Measurements from ENCODE around the gene PIP5K1B. TPM values are rescaled to one million over a fixed set of nuclear protein-coding genes. Genes with fewer than 3 reads are reported as not detected.

Gene PIP5K1B
- total and polyA plus RNA-seq, 2 experiments from 2014 or later = 3.7 to 10.2 TPM

- Histone ChIP-seq H3K36me3 (replicated peaks; ENCODE audit: insufficient read depth, low read depth) (no peaks in the 10 kb centered on the region), H3K79me2 (no peaks in the 10 kb centered on the region), H4K20me1 (ENCODE audit: insufficient read depth, poor library complexity, severe bottlenecking) (no peaks in the 10 kb centered on the region), H3K4me3 (no peak overlapping the region), H3K4me1 (ENCODE audit: insufficient read depth) (peaks cover 12% of the 10 kb centered on the region), H3K27me3 (no peaks in the 10 kb centered on the region), H2AFZ (no peak overlapping the region), H3K9me2 (replicated peaks; ENCODE audit: insufficient read depth) (no peaks in the 10 kb centered on the region), H3K4me2 (no peak overlapping the region), H3K9me3 (ENCODE audit: low read depth) (no peaks in the 10 kb centered on the region), H3K27ac (peak overlapping the region; percentile 81)
- TF ChIP-seq EZH2 (IDR thresholded peaks at IDR 0.05; ENCODE audit: borderline replicate concordance) = no peak
- no peak for TF ChIP-seq EZH2phosphoT487 (IDR thresholded peaks at IDR 0.05; ENCODE audit: low read depth, severe bottlenecking, unreplicated experiment)
- TF ChIP-seq CTCF (IDR thresholded peaks at IDR 0.05; ENCODE audit: poor library complexity) = no peak
- 65% methylated on average over 2 of the region's 2 CpGs for WGBS (ENCODE audit: low lambda C conversion rate, missing lambda C conversion rate)
- no peak for DNase-seq (ENCODE audit: low spot score)
Measured at GRCh38 chr9:68795411-68795810, 90.4 kb downstream of the PIP5K1B start.

GRCh38 chr9:68797116-68797515, 92.1 kb downstream of the PIP5K1B start:
- H3K36me3 ChIP-seq (replicated peaks; ENCODE audit: insufficient read depth, low read depth) = no peaks in the 10 kb centered on the region
- H3K27me3 ChIP-seq = no peaks in the 10 kb centered on the region
- TF ChIP-seq CTCF (IDR thresholded peaks at IDR 0.05; ENCODE audit: poor library complexity) (no peak), EZH2 (IDR thresholded peaks at IDR 0.05; ENCODE audit: borderline replicate concordance) (no peak), EZH2phosphoT487 (IDR thresholded peaks at IDR 0.05; ENCODE audit: low read depth, severe bottlenecking, unreplicated experiment) (no peak)
- peaks cover 12% of the 10 kb centered on the region for H3K4me1 ChIP-seq (ENCODE audit: insufficient read depth)
- H3K27ac ChIP-seq = no peak overlapping the region
- H3K9me2 ChIP-seq (replicated peaks; ENCODE audit: insufficient read depth) = no peaks in the 10 kb centered on the region
- WGBS (ENCODE audit: low lambda C conversion rate, missing lambda C conversion rate) = 89% methylated on average over 3 of the region's 3 CpGs
- no peak overlapping the region for H3K4me3 ChIP-seq
- no peaks in the 10 kb centered on the region for H3K9me3 ChIP-seq (ENCODE audit: low read depth)
- no peak overlapping the region for H3K4me2 ChIP-seq
- no peak for DNase-seq (ENCODE audit: low spot score)
- H4K20me1 ChIP-seq (ENCODE audit: insufficient read depth, poor library complexity, severe bottlenecking) = no peaks in the 10 kb centered on the region
- no peaks in the 10 kb centered on the region for H3K79me2 ChIP-seq
- H2AFZ ChIP-seq = no peak overlapping the region

GRCh38 chr9:68798423-68798822, 93.4 kb downstream of the PIP5K1B start:
- H2AFZ ChIP-seq = no peak overlapping the region
- no peaks in the 10 kb centered on the region for H3K36me3 ChIP-seq (replicated peaks; ENCODE audit: insufficient read depth, low read depth)
- H3K79me2 ChIP-seq = no peaks in the 10 kb centered on the region
- no peaks in the 10 kb centered on the region for H4K20me1 ChIP-seq (ENCODE audit: insufficient read depth, poor library complexity, severe bottlenecking)
- H3K4me3 ChIP-seq = no peak overlapping the region
- no peaks in the 10 kb centered on the region for H3K9me2 ChIP-seq (replicated peaks; ENCODE audit: insufficient read depth)
- H3K27me3 ChIP-seq = no peaks in the 10 kb centered on the region
- H3K4me2 ChIP-seq = no peak overlapping the region
- H3K27ac ChIP-seq = no peak overlapping the region
- no peak for DNase-seq (ENCODE audit: low spot score)
- no peaks in the 10 kb centered on the region for H3K9me3 ChIP-seq (ENCODE audit: low read depth)
- WGBS (ENCODE audit: low lambda C conversion rate, missing lambda C conversion rate) = 59% methylated on average over 1 of the region's 1 CpG
- peaks cover 12% of the 10 kb centered on the region for H3K4me1 ChIP-seq (ENCODE audit: insufficient read depth)
- TF ChIP-seq CTCF (IDR thresholded peaks at IDR 0.05; ENCODE audit: poor library complexity) (no peak), EZH2 (IDR thresholded peaks at IDR 0.05; ENCODE audit: borderline replicate concordance) (no peak), EZH2phosphoT487 (IDR thresholded peaks at IDR 0.05; ENCODE audit: low read depth, severe bottlenecking, unreplicated experiment) (no peak)

GRCh38 chr9:68800836-68801235, 95.8 kb downstream of the PIP5K1B start:
- Histone ChIP-seq H3K27ac (no peak overlapping the region), H3K4me2 (no peak overlapping the region), H3K79me2 (no peaks in the 10 kb centered on the region), H3K36me3 (replicated peaks; ENCODE audit: insufficient read depth, low read depth) (no peaks in the 10 kb centered on the region), H4K20me1 (ENCODE audit: insufficient read depth, poor library complexity, severe bottlenecking) (no peaks in the 10 kb centered on the region), H3K9me3 (ENCODE audit: low read depth) (no peaks in the 10 kb centered on the region), H2AFZ (no peak overlapping the region), H3K4me3 (no peak overlapping the region), H3K27me3 (no peaks in the 10 kb centered on the region), H3K9me2 (replicated peaks; ENCODE audit: insufficient read depth) (no peaks in the 10 kb centered on the region), H3K4me1 (ENCODE audit: insufficient read depth) (no peaks in the 10 kb centered on the region)
- no peak for TF ChIP-seq EZH2phosphoT487 (IDR thresholded peaks at IDR 0.05; ENCODE audit: low read depth, severe bottlenecking, unreplicated experiment)
- no peak for TF ChIP-seq CTCF (IDR thresholded peaks at IDR 0.05; ENCODE audit: poor library complexity)
- TF ChIP-seq EZH2 (IDR thresholded peaks at IDR 0.05; ENCODE audit: borderline replicate concordance) = no peak
- DNase-seq (ENCODE audit: low spot score) = no peak
- 83% methylated on average over 2 of the region's 2 CpGs for WGBS (ENCODE audit: low lambda C conversion rate, missing lambda C conversion rate)

Measured in hepatocyte (in vitro differentiated cells).